HEK293T (cell line): Measurements from ENCODE around the gene GARRE1.

ENCODE experiments used
- ARNT ChIP-seq: fragments of 450-650 bp; IDR thresholded peaks from 2 replicates; pipeline ENCODE4 v1.6.1; 2017; ENCODE audit warnings: mild to moderate bottlenecking
- BHLHE40 ChIP-seq: fragments of 450-650 bp; IDR thresholded peaks from 2 replicates; pipeline ENCODE4 v1.6.1; 2016; ENCODE audit warnings: mild to moderate bottlenecking, moderate library complexity, borderline replicate concordance
- ELF4 ChIP-seq: fragments of 450-650 bp; IDR thresholded peaks from 2 replicates; pipeline ENCODE4 v1.6.1; 2017; ENCODE audit warnings: antibody characterized with exemption
- FOXK2 ChIP-seq: fragments of 450-650 bp; IDR thresholded peaks from 2 replicates; pipeline ENCODE4 v1.6.1; 2016; ENCODE audit warnings: mild to moderate bottlenecking
- FOXM1 ChIP-seq: fragments of 450-650 bp; IDR thresholded peaks from 2 replicates; pipeline ENCODE4 v1.6.1; 2017; ENCODE audit warnings: mild to moderate bottlenecking, borderline replicate concordance
- L3MBTL2 ChIP-seq: fragments of 450-650 bp; conservative IDR thresholded peaks from 2 replicates; pipeline ENCODE4 v1.6.1; 2016; ENCODE audit warnings: mild to moderate bottlenecking
- NFRKB ChIP-seq: fragments of 450-650 bp; IDR thresholded peaks from 2 replicates; pipeline ENCODE4 v1.6.1; 2016; ENCODE audit warnings: mild to moderate bottlenecking, moderate library complexity
- SP1 ChIP-seq: fragments of 450-650 bp; IDR thresholded peaks from 2 replicates; pipeline ENCODE4 v1.6.1; 2017
- SUZ12 ChIP-seq: fragments of 450-650 bp; IDR thresholded peaks from 2 replicates; pipeline ENCODE4 v1.6.1; 2016; ENCODE audit warnings: mild to moderate bottlenecking
- TARDBP ChIP-seq: fragments of 450-650 bp; IDR thresholded peaks from 2 replicates; pipeline ENCODE4 v1.6.1; 2016

GRCh38 chr19:34208291-34208884 lies 46.0 kb upstream of the GARRE1 start:
- no peak for TF ChIP-seq BHLHE40
- no peak for TF ChIP-seq SP1
- no peak for TF ChIP-seq L3MBTL2
- TF ChIP-seq FOXM1 = no peak
- no peak for TF ChIP-seq TARDBP
- no peak for TF ChIP-seq FOXK2
- TF ChIP-seq ELF4 = no peak
- TF ChIP-seq SUZ12 = no peak
- no peak for TF ChIP-seq NFRKB
- no peak for TF ChIP-seq ARNT
